ENCODE results near the gene FHL1.
"Not testable (repeated sequence)": the region's sequence is repeated elsewhere in the genome, so short reads cannot be mapped to it uniquely, and the experiment has no call there.

FHL1 gene

DNA sequence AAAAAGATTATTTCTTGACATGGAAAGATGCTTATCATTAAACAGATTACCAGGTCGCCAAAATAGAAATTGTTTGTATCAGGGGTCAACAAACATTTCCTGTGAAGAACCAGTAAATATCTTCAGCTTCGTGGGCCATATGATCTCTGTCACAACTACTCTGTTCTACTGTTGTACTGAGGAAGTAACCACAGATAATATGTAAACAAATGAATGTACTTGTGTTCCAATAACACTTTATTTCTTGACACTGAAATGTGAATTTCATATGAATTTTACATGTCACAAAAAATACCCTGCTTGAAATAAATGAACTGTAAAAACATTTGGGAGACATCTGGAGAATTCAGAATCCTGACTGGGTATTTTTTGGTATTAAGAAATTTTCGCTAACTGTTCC lies 4.7 kb upstream of the FHL1 start:
- in situ Hi-C loops (cut with MboI; ENCODE audit: low pct_unique_long_range_greater_than_20kb, low sequenced_read_pairs): no loop called here
- no peak for DNase-seq

DNA sequence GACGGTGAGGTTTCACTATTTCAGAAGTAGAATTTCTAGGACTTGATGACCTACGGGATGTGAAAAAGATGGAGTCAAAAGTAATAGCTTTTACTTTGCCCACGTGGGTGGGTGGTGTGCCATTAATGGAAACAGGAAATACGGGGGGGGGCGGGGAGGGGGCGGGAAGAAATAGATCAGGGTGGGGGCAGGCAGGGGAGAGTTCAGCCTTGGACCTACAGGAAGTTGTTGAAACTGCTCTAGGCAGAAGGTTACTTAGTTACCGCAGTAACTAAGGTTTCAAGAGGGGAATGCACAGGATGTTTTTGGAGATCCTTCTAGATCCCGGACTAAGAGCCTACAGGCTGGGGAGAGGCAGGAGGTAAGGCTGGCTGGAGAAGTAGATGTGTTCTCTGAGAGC lies 3.6 kb upstream of the FHL1 start:
- DNase-seq: peak; percentile 25
- in situ Hi-C loops (cut with MboI; ENCODE audit: low pct_unique_long_range_greater_than_20kb, low sequenced_read_pairs): no loop called here

DNA sequence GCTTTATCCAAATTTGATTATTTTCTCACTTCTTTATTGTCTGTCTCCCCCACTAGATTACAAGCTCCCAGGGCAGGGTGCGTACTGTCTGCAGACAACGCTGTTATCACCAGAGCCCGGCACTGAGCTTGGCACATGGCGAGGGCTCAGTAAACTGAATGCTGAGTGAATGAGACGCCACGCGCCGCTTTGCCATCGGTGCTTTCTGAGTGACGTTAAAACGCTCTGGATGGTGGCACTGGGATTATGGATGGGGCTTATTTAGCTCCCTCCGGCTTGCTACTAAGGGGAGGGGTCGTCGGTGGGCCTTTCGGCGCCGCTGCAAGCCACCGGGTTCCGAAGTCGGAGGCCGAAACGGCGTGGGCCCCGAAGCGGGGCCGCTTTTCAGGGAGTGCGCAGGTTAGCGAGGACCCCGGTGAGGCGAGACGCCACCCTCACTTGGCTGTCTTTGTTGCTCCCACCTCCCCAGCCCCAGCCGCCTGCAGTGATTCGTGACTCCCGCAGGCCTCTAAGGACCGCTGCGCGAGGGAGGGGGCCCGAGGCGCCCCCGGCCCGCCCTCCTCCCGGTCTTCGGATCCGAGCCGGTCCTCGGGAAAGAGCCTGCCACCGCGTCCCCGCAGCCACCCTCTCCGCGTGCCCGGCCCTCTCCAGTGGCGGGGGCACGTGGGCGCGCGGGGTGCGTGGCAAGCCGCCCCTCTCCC lies 569 bp upstream of the FHL1 start:
- peak; percentile 15 for DNase-seq
- in situ Hi-C loops (cut with MboI; ENCODE audit: low pct_unique_long_range_greater_than_20kb, low sequenced_read_pairs): no loop called here

DNA sequence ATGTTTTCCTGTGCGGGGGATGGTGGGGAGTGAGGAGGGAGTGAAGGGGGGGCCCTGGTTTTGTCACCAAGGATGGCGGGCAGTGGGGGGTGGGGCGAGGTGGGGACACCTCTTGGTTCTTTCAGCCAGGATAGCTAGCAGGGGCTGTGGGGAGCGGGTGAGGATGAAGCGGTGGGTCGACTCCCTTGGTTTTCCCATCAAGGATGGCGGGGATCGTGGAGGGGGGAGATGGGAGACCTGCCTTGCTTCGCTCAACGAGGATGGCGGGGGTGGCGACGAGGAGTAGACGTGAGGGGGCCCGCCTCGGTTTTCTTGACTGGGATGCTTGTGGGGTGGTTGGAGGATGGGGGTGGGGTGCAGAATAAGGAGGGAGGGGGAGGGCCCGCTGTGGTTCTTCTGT lies 643 bp downstream of the FHL1 start:
- in situ Hi-C loops (cut with MboI; ENCODE audit: low pct_unique_long_range_greater_than_20kb, low sequenced_read_pairs): no loop called here

DNA sequence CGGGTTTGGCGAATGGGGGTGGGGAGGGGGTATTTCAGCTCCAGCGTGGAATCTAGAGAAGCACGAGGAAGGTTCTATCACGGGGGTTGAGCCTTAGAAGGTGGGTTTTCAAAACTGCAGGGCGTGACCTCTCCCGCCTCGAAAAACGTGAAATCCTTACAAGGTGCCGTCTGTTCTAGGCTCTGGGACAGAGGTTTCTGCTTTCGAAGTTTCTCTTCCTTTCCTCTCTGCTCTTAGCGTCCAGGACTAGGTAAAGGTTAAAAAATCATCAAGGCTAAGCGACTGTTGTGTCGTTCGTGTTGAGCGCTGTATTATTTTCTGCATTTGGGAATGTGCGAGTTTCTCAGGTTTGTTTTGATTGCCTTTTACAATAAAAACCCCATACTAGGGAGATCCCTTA lies 1.1 kb downstream of the FHL1 start:
- DNase-seq: no peak

More for the DNA sequence above, 643 bp downstream of the FHL1 start:
- DNase-seq: no peak

DNA sequence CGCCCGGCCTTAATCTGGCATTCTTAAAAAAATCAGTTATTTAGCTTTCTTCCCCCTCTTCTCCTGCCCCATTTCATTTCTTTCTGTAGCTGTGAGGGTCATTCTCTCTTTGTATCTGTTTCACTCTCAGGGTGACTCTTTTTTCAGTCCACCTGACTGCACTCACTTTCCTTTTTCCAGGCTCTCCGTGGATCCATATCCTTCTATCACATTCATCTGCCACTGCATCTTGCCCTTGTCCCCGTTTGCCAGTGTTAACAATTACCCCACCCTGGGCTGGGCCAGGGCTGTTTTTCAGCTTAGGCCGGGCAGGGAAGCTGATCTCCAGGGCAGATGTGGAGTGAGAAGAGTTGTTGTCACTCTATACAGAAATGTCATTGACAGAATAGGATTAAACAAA lies 7.7 kb downstream of the FHL1 start:
- in situ Hi-C loops (cut with MboI; ENCODE audit: low pct_unique_long_range_greater_than_20kb, low sequenced_read_pairs): no loop called here
- DNase-seq: no peak

More for the DNA sequence above, 1.1 kb downstream of the FHL1 start:
- in situ Hi-C loops (cut with MboI; ENCODE audit: low pct_unique_long_range_greater_than_20kb, low sequenced_read_pairs): no loop called here

DNA sequence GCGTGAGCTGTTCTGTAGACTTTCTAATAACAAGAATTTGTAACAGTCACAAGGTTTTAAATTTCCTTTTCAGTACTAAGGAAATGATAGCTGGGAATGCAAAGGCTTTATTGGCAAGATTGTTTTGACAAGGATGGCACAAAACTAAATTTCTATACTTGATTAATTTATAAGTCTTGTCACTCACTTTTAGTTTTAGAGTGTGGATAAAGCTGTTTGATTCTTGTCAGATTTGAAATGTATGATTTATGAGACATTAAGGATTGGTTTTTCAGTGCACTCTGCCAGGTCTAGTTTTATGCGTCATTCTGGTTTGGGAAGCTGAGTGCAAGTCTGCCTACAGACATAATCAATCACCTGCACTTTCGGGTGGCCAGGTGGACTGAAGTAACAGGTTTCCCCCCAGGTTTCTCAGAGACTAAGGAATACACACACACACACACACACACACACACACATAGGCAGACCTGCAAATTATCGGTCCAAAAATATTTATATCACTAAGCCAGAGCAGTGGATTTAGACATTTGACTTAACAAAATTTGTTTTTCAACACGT lies 9.3 kb downstream of the FHL1 start:
- DNase-seq: no peak
- in situ Hi-C loops (cut with MboI; ENCODE audit: low pct_unique_long_range_greater_than_20kb, low sequenced_read_pairs): no loop called here

DNA sequence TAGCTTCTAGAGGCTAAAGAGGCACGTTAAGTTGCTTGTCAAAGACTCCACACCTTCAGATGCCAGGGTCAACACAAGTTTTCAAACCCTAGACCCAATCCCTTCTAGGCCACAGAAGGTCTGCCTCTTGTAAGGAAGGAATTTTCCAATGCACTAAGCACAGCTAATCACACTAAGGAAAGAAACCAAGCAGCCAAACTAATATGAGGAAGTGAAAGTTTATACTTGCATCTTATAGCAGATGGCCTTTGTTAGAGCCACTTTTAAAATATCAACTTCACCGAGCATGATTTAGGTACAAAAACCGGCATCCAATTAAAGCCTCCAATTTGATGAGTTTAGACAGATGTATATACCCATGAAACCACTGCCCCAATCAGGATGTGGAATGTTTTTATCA lies 9.9 kb downstream of the FHL1 start:
- peak; percentile 27 for DNase-seq
- in situ Hi-C loops (cut with MboI; ENCODE audit: low pct_unique_long_range_greater_than_20kb, low sequenced_read_pairs): no loop called here

DNA sequence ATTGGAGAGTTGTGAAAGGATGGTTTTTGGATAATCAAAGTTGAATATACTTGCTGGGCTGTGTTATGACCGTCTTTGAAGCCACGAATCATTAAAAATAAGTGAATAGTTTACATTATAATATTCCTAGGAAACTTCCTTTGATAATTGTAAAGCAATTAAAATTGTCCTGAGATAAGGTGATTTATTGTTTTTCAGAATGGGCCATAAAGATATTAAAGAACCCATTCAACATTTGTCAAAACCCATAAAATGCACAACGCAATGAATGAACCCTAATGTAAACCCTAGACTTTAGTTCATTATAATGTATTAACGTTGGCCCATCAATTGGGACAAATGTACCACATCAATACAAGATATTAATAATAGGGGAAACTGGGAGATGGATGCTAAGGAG lies 11.4 kb downstream of the FHL1 start:
- in situ Hi-C loops (cut with MboI; ENCODE audit: low pct_unique_long_range_greater_than_20kb, low sequenced_read_pairs): no loop called here
- DNase-seq: no peak

DNA sequence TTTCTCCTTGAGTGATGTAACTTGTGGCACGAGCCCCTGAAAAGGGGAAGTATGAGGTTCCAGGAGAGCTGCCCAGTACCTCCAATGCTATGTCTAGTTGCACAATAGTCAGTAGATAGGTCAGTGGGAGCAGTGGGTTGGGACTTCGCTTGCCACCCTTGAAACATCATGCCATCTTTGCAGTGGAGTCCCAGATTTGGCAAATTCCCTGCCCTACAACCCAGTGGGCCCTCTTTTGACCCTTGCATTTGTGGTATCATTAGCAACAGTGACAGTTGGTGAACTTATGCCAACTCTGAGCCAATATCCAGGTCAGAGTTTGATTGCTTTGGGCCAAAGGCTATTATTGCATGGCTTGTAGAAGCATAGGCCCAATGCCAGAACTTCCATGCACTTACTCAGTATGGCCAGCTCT lies 12.3 kb downstream of the FHL1 start:
- in situ Hi-C loops (cut with MboI; ENCODE audit: low pct_unique_long_range_greater_than_20kb, low sequenced_read_pairs): no loop called here
- DNase-seq: peak; percentile 72

DNA sequence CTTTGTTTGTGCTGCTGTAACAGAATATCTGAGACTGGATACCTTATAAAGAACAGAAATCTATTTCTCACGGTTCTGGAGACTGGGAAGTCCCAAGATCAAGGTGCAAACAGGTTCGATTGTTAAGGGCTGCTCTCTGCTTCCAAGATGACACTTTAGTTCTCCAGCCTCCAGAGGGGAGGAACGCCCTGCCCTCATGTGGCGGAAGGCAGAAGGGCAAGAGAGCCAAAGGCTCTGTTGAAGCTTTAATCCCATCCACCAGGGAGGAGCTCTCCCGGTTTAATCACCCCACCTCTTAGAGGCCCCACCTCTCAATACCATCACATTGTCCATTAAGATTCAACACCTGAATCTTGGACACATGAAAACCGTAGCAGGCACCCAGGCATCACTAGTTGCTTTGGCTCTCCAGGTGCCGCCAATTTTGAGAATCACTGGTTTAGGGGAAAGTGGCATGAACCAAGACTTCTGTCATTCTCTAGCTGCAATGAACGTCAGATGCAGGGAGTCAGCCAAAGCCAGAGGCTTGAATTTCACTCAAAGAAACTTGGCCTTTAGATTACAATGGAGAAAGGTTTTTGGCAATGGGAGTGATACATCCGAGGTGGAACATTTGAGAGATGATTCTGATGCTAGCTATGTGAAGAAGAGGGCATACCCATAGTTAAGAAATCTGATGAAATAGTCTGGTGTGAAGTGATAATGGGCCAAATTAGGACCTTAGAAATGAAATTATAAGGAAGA lies 15.7 kb downstream of the FHL1 start:
- peak; percentile 74 for DNase-seq
- in situ Hi-C loops (cut with MboI; ENCODE audit: low pct_unique_long_range_greater_than_20kb, low sequenced_read_pairs): no loop called here

DNA sequence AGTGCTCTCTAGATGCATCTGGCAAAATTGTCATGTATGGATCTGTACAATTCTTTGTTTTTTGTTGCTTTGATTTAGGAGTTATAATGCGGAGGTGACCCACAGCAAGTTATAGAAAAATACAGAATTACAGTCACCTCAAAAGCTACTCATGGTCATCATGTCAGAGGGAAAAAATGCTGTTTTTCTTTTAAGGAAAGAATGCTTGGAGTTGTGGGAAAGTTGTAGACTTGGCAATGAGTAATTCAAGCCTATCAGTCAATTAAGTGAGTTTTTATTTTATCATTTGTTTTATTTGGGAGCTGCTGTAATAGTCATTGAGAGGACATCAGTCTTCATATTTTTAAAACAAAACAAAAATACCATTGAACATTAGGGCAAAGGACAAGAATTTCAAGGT lies 16.4 kb downstream of the FHL1 start:
- in situ Hi-C loops (cut with MboI; ENCODE audit: low pct_unique_long_range_greater_than_20kb, low sequenced_read_pairs): no loop called here
- no peak for DNase-seq

DNA sequence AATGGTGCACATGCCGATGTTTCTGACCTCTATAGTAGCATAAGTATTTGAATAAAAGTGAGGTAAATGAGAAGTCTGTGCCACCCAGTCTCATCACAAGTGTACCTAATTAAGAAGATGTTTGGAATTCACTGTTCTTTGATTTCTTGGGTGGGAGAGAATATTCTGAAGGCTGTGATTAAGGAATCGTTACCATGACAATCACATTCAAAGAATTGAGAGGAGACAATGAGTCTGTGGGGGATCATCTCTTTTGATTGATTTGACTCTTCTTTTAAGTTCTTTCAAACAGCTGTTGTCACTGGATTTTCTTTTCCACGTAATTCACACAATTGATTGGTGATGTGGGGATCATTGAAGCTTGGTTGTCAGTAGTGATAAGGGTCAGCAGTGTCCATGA lies 18.1 kb downstream of the FHL1 start:
- in situ Hi-C loops (cut with MboI; ENCODE audit: low pct_unique_long_range_greater_than_20kb, low sequenced_read_pairs): no loop called here
- DNase-seq: no peak

DNA sequence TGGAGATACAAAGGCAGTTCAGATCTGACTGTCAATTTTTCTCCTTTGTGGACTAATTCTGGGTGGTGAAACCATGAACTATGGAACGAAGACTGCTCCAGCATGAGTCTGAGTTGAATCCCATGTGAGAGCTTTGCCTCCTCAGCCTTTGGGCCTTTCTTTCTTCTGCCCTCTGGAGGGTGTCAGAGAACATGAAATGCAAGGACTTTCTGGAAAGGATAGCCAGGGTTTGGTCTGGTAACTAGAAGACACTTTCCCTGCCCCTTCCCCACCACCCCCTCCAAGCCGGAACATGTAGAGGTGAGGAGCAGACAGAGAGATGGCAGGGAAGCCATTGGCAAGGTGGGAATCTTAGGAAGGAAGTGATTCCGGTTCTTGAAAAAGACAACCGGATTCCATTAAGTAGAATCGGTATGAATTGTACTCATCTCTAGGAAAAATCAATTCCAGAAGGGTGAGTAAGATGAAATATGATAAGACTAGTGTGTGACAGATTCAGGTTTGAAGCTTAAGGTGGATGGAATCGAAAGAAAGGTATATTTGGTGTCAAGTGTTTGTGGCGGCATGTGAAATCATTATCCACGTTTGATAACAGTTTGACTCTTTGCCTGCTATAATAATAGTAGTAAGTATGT lies 19.0 kb downstream of the FHL1 start:
- in situ Hi-C loops (cut with MboI; ENCODE audit: low pct_unique_long_range_greater_than_20kb, low sequenced_read_pairs): no loop called here
- no peak for DNase-seq

DNA sequence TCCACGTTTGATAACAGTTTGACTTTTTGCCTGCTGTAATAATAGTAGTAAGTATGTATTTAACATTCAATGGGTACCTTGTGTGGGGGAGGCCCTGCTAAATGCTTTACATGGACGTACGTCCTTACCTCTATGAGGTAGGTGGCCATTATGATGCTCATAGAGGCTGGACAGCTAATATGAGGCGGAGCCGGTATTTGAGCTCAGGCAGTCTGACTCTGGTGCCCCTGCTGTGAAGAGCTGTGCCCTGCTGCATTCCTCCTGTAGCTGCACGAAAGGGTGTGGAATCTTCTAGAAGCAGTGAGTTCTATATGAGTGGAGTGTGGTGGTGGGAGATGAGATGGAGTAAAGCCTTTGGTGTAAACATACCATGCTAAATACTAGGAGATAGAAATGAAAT lies 20.7 kb downstream of the FHL1 start:
- in situ Hi-C loops (cut with MboI; ENCODE audit: low pct_unique_long_range_greater_than_20kb, low sequenced_read_pairs); DNase-seq: not testable (repeated sequence)

DNA sequence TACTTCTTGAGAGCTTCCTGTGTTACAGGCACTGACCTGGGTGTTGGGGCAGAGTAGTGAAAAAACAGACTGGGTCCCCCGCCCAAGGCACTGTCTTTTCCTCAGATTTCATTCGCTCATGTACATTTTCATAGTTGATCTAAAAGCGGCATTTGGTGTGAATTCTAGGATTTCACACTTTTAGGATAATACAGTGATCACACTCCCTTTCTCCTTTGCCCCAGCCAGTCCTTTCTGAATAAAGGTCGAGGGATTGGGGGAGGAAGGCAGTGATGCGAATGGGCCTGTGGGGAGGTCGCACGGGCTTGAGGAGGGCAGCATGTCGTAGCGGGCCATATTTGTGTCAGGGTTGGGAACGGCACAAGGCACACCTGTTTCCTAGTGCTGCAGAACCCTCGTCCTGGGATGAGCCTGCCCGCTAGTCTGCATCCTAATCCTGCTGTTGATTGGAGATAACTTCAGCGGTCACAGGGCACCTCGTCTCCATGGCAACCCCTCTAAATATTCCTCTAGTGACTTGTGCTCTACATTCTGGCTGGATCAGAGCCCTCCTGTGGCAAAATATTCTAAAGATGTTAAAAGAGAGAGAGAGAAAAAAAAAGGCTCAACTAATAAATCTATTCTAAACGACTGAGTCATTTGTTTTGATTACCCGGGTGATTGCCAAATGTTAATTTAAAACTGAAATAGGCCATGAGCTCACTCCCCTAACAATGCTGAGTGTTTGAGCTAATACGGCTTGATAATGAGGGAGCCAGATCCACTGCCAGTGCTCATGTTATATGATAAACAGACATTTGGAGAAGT lies 21.8 kb downstream of the FHL1 start:
- in situ Hi-C loops (cut with MboI; ENCODE audit: low pct_unique_long_range_greater_than_20kb, low sequenced_read_pairs): no loop called here
- no peak for DNase-seq

DNA sequence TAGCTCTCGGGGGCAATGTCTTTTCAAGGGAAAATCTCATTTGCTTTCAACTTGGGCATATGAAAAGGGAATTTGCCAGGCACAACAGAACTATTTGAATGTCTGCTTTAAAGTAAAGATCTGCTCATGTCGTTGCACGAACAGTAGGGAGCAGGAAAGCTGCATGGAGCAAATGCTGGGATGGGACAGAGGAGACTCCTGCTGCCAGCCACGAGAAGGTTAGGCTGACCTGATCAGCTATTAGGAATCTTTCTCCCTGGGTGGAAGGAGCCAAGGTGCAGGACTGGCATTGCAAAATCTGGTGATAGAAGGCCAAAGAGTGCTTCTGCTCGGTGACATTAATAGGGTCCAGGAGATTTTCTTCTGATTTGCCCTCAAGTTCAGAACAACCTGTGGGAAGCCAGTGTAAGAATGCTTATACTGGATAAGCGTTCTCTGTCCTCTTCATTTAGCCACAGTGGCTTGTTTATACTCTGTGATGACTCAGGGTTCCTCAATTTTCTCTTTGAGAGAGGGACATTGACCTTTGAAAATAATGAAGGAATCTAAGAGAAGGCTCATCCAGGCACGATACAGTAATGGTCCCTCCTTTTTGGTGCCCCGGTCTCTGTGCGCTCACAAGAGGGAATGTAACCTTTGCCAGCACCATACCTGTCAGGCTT lies 22.9 kb downstream of the FHL1 start:
- in situ Hi-C loops (cut with MboI; ENCODE audit: low pct_unique_long_range_greater_than_20kb, low sequenced_read_pairs): no loop called here
- no peak for DNase-seq

DNA sequence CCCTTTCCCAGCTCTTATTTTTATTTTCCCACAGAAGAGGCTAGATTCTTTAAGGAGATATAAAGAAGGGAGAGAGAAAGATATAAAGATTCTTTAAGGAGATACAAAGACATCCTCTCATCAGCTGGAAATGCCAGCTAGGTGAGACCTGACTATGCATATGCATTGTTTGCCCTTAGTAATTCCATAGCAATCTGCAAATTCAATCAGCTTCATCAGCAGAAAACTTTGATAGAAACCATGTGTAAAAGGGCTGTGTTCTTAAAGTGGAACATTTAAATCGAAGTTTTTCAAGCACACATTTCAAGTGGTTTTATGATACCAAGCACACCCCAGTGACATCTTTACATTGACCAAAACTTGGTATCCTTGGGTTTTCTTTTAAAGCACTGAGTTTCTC lies 24.1 kb downstream of the FHL1 start:
- no peak for DNase-seq
- in situ Hi-C loops (cut with MboI; ENCODE audit: low pct_unique_long_range_greater_than_20kb, low sequenced_read_pairs): no loop called here

DNA sequence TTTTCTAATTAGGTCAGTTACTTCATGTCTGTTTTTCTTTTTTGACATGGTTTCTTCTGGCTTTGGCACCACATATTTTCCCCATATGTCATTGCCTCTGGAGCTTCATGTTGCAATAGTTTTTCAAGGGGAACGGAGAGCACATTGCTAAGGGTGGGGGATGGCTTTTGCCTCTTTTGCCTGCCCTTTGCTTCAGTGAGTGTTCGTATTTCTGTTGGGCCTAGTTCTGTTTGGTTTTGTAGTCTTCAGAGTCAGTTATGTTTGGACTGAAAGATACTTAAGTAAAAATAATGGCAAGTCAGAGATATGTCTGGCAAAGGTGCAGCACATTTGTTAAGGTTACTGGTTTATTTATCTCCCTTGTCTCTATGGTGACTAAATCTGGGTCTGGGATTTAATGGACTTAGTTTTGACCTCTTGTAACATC lies 29.1 kb downstream of the FHL1 start:
- in situ Hi-C loops (cut with MboI; ENCODE audit: low pct_unique_long_range_greater_than_20kb, low sequenced_read_pairs): no loop called here
- no peak for DNase-seq
